ENCODE results near the gene CA12. TPM values are rescaled to one million over a fixed set of nuclear protein-coding genes. Genes with fewer than 3 reads are reported as not detected.
"Not testable (repeated sequence)": the region's sequence is repeated elsewhere in the genome, so short reads cannot be mapped to it uniquely, and the experiment has no call there.

The CA12 gene
- 8.9 TPM for total RNA-seq

DNA sequence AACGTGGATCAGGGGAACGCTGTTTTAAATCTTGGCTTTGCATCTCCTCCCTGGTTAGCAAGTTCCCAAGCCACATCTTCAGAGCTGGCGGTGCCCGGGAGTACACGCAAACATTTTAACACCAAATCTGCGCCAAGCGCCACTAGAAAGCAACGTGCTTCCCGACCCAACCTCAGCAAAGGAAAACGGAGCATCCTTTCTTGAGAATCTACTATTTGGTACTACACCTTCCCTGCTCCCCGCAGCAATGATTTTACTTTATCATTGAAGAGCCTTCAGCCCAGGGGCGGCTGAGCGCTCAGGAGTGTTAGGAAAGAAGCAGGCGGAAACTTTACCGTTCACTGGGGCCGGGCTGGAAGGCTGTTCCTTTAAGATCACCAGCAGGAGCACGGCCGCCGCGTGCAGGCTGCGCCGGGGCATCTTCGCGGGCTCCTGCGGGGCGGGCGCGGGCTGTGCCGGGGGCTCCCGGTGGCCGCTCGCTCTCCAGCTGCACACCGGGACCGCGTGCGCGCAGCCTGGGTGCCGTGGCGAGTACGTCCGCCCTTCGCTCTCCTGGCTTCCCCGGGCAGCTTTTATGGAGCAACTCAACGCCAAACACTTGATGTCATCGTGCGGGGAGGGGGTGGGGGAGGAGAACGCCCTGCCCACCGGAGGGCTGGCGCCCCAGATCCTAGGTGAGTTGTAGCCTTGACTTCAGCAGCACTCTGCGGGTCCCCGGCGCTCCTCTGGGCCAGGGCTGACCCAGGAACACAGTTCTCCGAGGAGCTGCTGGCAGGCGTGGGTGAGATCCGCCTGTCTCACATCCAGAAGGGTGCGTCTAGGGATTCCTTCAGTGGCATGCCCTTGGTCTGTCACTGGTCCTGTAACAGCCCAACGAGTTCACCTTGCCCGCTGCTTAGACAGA lies at the start of gene CA12:
TSS of gene CA12 (minus strand) at position 546 of the 904 bp plus-strand sequence. CDS start at position 420, 126 bp downstream.
- peak; percentile 50 for DNase-seq

DNA sequence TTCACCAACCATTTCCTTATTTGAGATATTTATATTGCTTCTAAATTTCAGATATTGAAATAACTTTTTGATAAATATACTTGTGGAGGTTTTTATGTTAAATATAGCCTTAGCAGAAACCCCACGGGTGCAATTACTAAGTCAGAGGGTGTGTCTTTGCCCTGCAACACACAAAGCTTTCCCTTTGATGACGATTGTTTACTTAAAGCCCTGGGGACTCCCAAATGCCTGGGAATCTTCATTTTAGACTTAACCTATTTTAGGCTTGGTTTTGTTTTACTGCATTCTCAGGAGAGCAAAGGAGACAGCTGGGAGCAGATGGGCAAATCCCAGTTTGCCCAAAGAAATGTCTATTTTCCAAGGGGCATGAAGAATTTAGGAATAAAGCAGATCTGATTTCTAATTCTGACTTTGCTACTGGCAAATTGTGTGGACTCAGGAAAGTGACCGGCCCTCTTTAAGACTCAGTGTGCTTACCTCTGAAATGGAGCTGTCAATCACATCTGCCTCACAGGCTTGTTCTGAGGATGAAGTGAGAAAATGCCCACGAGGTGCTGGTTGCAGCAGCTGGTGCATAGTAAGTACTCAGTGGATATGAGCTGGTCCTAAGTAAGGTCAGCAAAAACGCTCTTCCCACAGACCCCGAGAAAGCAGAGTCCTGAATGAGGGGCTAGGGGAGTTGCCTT lies 49.3 kb upstream of the CA12 start:
- peak; percentile 16 for DNase-seq

DNA sequence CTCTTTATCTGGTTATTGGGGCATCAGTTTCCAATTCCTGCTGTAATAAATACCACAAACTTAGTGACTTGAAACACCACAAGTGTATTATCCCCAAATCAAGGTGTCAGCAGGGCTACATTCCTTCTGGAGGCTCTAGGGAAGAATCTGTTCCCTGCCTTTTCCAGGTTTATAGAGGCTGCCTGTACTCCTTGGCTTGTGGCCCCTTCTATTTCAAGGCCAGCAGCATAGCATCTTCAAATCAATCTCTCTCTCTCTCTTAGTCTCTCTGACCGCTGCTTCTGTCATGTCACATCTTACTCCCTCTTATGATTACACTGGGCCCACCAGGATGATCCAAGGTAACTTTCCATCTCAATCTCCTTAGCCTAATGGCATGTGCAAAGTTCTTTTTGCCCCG lies 44.9 kb upstream of the CA12 start:
- DNase-seq: no peak

DNA sequence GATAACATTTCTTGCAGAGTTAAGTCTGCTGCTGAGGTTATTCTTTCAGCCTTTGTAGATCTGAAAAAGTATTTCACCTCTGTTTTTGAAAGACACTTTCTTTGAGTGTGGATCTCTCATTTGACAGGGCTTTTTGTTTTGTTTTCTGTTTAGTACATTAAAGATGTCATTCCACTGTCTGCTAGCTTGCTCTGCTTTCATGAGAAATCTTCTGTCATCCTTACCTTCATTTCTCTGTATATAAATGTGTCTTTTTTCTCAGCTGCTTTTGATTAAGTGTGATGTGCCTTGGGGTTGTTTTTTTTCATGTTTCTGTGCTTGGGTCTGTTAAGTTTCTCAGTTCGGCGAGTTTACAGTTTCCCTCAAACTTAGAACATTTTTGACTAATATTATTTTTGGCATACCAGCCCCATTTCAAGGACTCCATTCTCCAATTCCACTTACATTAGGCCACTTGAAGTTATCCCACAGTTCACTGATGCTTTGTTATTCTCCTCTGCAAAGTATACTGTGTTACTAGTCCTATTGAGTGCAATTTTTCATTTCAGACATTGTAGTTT lies 43.9 kb upstream of the CA12 start:
- DNase-seq: no peak

DNA sequence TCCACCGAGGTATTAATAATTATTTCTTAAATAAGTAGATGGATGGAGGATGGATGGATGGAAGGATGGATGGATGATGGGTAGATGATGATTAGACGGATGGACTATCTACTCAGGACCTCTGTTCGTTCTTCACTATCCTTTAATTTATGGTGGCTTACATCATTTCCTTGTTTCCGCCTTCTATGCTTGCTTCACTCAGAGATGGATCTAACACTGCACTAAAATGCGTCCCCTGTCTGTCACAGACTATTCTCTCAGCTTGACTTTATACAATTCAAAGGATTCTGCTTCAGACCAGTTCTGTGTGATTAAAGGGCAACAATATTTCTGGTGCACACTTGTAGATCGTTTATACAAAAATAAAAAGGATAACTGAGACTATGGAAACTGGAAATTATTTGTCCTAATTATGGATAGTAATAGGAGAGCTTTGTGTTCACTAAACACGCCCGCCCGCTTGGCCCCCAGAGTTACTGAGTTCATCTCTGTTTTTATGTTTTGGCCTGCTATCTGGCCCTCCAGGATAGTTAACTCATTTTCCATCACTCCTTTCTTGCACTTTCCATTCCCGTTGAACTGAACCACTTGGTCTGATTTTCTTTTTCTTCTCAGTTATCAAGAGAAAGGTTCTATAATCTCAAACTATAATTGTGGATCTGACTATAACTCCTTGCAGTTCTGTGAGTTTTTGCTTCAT lies 41.4 kb upstream of the CA12 start:
- DNase-seq: no peak

DNA sequence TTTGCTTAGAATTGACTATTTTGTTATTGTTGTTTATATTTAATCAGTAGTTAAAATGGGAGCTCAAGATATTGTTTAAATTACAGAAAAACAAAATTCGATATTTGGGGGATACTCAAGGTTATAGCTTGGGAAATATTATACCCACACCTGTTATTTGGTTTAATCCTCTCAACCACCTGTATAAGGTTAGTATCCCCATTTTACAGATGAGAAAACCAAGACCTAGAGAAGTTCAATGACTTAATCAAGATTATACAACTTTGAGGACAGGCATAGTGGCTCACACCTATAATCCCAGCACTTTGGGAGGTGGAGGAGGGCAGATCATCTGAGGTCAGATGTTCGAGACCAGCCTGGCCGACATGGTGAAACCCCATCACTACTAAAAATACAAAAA lies 39.8 kb upstream of the CA12 start:
- DNase-seq: no peak

DNA sequence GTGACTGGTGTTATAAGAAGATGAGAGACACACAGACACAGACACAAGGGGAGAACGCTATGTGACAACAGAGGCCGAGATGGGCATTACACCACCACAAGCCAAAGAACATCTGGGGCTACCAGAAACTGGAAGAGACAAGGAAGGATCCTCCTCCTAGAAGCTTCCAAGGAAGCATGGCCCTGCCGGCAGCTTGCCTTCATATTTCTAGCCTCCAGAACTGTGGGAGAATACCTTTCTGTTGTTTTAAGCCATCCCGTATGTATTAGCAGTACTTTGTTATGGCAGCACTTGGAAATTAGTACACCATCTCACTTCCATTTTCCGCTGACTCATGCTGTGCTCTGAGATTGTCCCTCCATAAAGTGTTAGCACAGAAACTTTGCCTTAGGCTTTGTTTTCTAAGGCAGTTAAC lies 38.7 kb upstream of the CA12 start:
- DNase-seq: no peak

DNA sequence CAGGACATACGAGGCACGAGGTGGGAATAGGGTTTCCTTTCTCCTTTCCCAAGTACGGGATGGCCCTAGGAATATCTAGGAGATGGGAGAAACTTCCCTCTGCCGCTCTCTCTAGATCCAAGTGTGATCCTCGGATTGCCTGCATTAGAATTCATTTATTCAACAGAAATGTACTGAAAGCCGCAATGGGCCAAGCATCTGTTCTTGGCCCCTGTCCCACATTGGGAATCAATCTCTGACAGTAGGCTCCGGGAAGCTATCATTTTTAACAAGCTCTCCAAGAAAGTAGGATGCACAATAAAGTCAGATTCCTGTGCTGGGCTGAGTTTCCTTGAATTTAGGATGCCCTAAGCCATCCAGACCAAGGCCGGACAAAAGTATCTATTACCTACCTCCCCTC lies 37.2 kb upstream of the CA12 start:
- no peak for DNase-seq

DNA sequence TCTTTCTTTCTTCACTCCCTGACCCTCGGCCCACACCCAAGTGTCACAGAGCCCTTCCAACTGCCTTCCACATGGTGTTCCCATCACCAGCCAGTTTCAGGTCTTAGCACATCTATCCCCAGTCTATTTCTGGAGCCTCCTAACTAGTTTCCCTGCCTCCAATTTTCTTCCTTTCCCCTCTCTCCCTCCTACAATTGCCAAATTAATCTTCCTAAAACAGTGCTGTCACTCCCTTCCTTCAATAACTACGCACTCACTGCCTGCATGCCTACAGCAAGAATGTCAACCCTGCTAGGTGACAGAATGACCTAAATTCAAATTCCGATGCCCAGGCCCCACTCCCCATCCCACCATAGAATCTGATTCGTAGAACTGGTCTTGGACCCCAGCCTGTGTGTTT lies 36.1 kb upstream of the CA12 start:
- DNase-seq: no peak

DNA sequence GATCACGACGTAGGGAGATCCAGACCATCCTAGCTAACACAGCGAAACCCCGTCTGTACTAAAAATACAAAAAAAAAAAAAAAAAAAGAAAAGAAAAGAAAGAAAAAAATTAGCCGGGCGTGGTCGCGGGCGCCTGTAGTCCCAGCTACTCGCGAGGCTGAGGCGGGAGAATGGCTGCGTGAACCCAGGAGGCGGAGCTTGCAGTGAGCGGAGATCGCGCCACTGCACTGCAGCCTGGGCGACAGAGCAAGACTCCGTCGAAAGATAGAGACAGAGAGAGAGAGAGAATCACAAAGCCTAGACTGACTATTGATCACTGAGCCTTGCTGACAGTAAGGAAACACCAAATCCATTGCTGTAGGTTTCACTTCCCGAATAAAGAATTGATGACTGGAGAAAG lies 35.6 kb upstream of the CA12 start:
- not testable (repeated sequence) for DNase-seq

DNA sequence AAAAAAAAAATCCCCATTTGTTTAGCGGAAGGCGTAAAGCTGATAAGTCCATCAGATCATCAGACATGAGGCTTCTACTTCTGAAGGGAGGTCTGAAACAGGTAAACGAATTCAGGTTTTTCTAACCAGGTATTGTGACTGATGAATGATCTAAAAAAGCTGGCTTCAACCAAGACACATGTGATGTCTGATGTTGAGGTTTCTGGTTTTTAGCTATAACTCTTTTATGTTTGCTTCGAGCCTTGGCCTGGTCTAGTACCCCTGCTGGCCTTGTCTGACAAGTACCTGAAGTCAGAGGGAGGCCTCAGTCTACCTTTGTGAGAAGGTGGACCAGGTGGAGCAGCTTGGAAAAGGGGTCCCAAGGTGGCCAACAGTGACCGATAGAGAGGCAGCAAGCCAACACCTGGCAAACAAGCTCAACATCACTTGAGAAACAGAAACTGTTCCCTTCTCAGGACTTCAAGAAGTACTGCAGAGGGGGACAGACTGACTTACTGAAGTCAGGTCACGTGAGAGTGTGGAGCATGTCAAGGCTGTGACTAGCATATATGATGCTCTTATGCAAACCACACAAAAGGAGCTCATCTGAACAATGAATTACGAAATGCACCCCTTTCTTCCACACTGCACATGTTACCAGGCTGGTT lies 33.0 kb upstream of the CA12 start:
- DNase-seq: no peak

DNA sequence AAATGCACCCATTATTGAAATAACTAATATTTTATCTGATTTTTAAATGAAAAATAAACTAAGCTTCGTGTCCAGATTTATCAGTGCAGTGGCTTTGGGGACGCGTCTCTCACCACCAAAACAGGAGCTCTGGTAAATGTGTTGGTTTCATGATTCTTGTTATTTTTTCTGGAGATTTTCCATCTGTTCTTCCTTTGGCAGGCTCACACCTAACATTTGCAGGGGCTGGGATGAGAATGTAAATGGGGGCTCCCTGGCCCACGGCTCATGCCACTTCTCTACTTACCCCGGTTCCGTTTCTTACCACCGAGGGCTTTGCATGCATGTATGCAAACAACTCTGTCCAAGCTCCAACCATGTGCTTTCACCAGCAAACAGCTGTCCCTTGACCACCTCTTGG lies 30.9 kb upstream of the CA12 start:
- no peak for DNase-seq

DNA sequence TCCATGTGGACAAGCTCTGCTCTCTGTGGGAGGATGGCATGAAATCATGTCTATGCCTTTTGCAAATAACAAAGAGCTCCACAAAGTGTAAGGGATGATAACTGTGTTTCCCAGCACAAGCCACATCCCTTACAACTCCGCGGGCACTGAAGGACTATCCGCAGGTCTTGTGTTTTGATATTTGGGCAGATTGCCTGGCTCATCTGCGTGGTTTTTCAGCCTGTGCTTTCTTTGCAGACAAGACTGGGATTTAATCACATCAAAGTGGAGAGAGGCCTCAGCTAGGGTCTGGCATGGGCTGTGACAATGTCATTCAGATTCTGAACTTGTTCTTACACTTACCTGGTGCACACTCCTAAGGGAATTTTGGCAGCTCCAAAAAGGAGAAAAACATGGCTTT lies 30.2 kb upstream of the CA12 start:
- DNase-seq: no peak

DNA sequence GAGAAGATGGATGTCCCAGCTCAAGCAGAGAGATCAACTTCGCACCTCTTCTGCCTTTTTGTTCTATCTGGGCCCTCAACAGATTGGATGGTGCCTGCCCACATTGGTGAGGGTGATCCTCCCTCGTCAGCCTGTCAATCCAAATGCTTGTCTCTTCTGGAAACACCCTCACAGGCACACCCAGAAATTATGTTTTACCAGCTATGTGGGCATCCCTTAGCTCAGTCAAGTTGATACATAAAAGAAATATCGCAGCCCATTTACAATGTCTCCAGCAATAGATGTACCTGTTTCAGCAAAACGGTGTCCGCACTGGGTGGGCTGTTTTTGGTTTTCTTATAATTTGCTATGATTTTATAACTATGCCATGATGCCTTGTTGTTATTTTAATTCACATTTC lies 27.5 kb upstream of the CA12 start:
- DNase-seq: no peak

DNA sequence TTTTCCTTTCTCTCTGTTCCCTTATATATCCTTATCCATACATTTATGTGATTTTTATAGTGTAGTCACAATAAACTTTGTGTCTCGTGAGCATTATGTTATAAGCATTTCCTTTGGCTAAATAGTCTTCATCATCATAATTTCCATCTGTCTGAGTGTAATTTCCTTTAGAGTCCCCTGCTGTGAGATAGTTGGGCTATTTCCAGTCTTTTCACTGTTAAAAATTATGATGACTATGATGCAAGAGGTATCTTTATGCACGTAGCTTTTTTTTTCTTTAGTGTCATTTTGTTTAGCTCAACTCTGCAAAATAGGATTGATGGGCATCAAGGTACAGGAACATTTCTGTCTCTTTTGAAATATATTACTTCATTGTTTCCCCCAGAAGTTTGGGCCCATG lies 26.9 kb upstream of the CA12 start:
- DNase-seq: no peak

DNA sequence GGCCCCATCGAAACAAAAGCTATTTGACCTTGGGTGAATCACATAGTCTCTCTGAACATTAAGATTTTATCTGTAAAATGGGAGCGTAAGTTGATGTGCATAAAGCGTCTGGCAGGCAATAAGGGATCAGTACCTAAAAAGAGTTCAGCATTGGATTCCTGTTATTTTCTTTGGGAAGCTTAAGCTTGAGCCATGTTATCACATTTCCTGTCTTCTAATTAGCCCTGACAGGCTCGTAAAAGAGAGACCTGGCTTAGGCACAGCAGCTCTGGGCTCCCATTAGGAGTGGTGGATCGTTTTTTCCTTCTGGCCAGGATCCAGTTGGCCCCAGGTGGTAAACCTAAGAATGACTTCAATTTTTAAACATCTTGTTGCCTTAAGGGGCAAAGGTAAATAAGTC lies 26.0 kb upstream of the CA12 start:
- no peak for DNase-seq

DNA sequence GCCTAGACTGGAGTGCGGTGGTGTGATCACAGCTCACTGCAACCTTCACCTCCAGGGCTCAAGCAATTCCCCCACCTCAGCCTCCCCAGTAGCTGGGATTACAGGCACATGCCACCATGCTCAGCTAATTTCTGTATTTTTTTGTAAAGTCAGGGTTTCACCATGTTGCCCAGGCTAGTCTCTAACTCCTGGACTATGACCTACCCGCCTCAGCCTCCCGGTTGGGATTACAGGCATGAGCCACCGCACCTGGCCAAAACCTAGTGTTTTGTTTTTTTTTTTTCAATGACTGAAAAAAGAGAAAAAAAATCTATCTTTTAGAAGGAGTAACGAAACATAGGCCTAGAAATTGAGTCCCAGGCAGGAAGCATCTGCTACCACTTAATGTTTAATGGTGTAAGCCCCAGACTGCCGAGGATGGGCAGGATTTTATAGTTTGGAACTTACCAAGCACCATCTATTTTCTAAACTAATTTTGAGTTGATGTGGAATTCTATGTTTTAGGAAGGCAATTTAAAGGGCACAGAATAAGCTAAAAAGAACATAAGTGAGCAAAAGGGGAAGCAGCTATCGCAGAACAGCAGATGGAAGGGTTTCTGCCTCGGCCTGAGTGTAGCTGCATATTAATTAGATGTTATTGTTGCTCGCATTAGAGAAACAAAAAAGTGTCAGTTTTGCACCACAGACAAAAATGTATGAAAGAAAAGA lies 24.2 kb upstream of the CA12 start:
- no peak for DNase-seq

DNA sequence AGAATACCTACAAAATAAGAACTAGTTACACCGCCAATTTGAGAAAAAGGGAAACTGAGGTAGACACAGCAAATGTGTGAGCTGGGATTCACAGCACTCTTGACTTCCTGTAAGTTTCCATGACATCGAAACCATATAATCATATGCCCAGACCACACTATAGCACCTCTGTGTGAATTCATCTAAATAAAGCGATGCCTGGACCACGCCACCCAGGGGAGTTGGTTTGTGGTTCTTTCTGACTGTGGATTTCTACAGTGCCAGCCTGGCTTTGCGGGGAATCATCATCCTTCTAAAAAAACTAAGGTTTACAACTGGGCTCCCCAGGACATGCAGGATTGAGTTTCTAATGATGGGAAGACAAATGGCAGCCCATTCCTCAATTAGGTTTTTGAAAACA lies 23.5 kb upstream of the CA12 start:
- DNase-seq: no peak

DNA sequence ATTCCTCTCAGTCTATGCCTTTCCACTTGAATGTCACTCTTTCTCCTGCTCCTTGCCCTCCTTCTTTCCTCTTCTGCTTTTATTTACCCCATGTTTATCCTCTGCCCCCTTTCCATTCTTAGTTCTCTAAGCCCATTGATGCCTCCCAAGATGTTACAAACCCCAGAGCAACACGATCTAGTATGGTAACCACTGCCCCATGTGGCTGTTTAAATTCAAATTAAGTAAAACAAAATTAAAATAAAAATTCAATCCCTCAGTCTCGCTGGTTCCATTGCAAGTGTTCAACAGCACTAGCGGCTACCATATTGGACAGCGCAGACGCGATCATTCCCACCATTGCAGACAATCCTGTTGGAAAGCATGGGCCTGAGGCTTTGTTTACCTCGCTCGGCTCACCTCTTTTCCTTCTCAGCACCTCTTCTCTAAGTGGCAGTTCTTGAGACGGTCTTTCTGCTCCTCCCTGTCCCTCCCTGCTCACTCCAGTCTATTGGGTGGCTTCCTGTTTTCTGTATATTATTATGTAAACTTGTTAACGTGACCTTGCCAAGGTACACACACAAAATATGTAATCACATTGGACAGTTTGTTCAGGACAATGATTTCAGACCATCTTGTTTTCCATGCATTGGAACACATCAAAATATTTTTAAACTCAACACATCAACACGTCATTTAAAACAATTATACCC lies 21.8 kb upstream of the CA12 start:
- no peak for DNase-seq

DNA sequence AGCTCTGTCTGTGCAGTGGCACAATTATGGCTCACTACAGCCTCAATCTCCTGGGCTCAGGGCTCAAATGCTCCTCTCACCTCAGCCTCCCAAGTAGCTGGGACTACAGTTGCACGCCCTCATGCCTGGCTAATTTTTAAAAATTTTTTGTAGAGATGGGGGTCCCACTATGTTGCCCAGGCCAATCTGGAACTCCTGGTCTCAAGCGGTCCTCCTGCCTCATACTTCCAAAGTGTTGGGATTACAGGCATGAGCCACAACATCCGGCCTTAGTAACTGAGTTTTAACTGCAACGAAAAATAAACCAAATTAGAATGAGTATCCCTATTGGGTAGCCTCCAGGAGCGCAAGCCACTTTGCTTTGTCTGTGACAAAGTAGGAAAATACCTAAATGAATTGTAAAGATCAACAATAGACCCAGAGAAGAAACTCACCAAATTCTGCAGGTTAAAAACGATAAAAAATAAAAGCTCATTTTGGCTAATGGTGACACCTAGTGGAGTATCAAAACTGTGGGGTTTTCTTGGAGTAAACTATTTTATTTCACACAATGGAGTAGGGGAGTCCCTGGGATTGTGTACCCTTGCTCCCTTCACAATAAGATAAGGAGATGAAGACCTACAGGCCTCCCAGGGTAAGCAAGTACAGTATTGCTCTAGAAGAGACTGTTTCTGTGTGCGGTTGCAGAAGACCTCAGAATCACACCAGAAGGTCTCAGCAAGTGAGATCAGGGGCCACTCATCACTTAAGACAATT lies 21.0 kb upstream of the CA12 start:
- peak; percentile 68 for DNase-seq

Measured in tongue (tissue), 2 donors.